ENCODE data around the gene AGA. TPM values are rescaled to one million over a fixed set of nuclear protein-coding genes. Genes with fewer than 3 reads are reported as not detected.

AGA gene
- total and polyA plus RNA-seq, 2 of the 13 experiments (the other 11 are each of a cell fraction or from before 2014, with no cell fraction given) = 21.9 to 22.3 TPM

DNA sequence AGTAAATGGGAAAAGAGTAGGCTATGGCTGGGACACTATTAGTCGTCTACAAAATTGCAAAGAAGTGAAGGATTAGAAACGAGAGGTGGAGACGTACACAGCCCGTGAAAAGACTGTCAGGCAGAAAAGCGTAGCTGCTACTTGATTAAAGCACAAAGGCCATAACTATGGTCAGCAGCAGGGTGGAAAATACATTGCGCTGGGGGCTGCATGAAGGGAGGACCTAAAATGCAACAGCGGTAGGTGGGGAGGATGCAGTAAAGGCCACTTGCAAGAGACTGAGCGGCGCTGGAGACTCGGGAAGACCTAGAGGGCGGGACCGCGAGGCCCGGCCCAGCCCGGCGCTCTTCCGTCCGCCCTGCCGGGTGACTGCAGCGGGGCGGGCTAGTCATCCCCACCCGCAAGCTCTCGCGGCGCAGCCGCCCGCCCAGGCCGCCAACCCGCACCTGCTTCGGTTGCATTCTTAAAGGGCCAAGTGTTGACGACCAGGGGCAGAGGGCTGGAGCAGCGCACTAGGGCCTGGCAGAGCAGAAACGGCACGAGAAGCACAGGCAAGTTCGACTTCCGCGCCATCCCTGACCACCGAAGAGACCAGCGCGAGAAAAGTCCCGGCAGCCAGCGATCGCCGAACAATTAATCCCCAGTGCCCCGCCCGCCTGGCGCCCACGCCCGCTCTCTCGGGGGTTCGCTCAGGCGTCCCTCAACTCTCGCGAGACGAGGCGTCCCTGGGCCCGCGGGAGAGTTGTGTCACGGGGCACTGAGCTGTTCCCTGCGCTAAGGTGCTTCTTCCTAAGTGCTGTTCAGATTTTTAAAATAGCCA lies at the start of gene AGA (continued):
- TF ChIP-seq, protein P1, sequence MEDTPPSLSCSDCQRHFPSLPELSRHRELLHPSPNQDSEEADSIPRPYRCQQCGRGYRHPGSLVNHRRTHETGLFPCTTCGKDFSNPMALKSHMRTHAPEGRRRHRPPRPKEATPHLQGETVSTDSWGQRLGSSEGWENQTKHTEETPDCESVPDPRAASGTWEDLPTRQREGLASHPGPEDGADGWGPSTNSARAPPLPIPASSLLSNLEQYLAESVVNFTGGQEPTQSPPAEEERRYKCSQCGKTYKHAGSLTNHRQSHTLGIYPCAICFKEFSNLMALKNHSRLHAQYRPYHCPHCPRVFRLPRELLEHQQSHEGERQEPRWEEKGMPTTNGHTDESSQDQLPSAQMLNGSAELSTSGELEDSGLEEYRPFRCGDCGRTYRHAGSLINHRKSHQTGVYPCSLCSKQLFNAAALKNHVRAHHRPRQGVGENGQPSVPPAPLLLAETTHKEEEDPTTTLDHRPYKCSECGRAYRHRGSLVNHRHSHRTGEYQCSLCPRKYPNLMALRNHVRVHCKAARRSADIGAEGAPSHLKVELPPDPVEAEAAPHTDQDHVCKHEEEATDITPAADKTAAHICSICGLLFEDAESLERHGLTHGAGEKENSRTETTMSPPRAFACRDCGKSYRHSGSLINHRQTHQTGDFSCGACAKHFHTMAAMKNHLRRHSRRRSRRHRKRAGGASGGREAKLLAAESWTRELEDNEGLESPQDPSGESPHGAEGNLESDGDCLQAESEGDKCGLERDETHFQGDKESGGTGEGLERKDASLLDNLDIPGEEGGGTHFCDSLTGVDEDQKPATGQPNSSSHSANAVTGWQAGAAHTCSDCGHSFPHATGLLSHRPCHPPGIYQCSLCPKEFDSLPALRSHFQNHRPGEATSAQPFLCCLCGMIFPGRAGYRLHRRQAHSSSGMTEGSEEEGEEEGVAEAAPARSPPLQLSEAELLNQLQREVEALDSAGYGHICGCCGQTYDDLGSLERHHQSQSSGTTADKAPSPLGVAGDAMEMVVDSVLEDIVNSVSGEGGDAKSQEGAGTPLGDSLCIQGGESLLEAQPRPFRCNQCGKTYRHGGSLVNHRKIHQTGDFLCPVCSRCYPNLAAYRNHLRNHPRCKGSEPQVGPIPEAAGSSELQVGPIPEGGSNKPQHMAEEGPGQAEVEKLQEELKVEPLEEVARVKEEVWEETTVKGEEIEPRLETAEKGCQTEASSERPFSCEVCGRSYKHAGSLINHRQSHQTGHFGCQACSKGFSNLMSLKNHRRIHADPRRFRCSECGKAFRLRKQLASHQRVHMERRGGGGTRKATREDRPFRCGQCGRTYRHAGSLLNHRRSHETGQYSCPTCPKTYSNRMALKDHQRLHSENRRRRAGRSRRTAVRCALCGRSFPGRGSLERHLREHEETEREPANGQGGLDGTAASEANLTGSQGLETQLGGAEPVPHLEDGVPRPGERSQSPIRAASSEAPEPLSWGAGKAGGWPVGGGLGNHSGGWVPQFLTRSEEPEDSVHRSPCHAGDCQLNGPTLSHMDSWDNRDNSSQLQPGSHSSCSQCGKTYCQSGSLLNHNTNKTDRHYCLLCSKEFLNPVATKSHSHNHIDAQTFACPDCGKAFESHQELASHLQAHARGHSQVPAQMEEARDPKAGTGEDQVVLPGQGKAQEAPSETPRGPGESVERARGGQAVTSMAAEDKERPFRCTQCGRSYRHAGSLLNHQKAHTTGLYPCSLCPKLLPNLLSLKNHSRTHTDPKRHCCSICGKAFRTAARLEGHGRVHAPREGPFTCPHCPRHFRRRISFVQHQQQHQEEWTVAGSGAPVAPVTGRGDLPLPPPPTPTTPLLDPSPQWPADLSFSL (CRISPR knock-in tag; IDR thresholded peaks at IDR 0.05) = no peak
- TF ChIP-seq, protein P2, sequence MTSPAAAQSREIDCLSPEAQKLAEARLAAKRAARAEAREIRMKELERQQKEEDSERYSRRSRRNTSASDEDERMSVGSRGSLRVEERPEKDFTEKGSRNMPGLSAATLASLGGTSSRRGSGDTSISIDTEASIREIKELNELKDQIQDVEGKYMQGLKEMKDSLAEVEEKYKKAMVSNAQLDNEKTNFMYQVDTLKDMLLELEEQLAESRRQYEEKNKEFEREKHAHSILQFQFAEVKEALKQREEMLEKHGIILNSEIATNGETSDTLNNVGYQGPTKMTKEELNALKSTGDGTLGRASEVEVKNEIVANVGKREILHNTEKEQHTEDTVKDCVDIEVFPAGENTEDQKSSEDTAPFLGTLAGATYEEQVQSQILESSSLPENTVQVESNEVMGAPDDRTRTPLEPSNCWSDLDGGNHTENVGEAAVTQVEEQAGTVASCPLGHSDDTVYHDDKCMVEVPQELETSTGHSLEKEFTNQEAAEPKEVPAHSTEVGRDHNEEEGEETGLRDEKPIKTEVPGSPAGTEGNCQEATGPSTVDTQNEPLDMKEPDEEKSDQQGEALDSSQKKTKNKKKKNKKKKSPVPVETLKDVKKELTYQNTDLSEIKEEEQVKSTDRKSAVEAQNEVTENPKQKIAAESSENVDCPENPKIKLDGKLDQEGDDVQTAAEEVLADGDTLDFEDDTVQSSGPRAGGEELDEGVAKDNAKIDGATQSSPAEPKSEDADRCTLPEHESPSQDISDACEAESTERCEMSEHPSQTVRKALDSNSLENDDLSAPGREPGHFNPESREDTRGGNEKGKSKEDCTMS (CRISPR knock-in tag; conservative IDR thresholded peaks at IDR 0.05) = no peak
- no peak for TF ChIP-seq CCAR2 (optimal IDR thresholded peaks at IDR 0.05; ENCODE audit: low read depth, low read length)
- TF ChIP-seq, protein P3, sequence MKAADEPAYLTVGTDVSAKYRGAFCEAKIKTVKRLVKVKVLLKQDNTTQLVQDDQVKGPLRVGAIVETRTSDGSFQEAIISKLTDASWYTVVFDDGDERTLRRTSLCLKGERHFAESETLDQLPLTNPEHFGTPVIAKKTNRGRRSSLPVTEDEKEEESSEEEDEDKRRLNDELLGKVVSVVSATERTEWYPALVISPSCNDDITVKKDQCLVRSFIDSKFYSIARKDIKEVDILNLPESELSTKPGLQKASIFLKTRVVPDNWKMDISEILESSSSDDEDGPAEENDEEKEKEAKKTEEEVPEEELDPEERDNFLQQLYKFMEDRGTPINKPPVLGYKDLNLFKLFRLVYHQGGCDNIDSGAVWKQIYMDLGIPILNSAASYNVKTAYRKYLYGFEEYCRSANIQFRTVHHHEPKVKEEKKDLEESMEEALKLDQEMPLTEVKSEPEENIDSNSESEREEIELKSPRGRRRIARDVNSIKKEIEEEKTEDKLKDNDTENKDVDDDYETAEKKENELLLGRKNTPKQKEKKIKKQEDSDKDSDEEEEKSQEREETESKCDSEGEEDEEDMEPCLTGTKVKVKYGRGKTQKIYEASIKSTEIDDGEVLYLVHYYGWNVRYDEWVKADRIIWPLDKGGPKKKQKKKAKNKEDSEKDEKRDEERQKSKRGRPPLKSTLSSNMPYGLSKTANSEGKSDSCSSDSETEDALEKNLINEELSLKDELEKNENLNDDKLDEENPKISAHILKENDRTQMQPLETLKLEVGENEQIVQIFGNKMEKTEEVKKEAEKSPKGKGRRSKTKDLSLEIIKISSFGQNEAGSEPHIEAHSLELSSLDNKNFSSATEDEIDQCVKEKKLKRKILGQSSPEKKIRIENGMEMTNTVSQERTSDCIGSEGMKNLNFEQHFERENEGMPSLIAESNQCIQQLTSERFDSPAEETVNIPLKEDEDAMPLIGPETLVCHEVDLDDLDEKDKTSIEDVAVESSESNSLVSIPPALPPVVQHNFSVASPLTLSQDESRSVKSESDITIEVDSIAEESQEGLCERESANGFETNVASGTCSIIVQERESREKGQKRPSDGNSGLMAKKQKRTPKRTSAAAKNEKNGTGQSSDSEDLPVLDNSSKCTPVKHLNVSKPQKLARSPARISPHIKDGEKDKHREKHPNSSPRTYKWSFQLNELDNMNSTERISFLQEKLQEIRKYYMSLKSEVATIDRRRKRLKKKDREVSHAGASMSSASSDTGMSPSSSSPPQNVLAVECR (CRISPR knock-in tag; IDR thresholded peaks at IDR 0.05; ENCODE audit: borderline replicate concordance) = peak; percentile 85; the same call in 1 of the 2 replicates
- TF ChIP-seq, protein P4, sequence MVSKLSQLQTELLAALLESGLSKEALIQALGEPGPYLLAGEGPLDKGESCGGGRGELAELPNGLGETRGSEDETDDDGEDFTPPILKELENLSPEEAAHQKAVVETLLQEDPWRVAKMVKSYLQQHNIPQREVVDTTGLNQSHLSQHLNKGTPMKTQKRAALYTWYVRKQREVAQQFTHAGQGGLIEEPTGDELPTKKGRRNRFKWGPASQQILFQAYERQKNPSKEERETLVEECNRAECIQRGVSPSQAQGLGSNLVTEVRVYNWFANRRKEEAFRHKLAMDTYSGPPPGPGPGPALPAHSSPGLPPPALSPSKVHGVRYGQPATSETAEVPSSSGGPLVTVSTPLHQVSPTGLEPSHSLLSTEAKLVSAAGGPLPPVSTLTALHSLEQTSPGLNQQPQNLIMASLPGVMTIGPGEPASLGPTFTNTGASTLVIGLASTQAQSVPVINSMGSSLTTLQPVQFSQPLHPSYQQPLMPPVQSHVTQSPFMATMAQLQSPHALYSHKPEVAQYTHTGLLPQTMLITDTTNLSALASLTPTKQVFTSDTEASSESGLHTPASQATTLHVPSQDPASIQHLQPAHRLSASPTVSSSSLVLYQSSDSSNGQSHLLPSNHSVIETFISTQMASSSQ (IDR thresholded peaks at IDR 0.05; ENCODE audit: low read depth) = no peak
- TF ChIP-seq, protein P4 (CRISPR knock-in tag; IDR thresholded peaks at IDR 0.05; ENCODE audit: borderline replicate concordance) = peak; percentile 68; the same call in 1 of the 2 replicates
- TF ChIP-seq SKI (IDR thresholded peaks at IDR 0.05; ENCODE audit: partially characterized antibody) = peak; percentile 34
- peak; percentile 90 for TF ChIP-seq HDAC1 (CRISPR knock-in tag; IDR thresholded peaks at IDR 0.05)
- peak; percentile 67 for TF ChIP-seq HOXA3 (CRISPR knock-in tag; IDR thresholded peaks at IDR 0.05)

Data from HepG2 (cell line).